ENCODE data around the gene SOWAHC.

- TF ChIP-seq POLR2A (IDR thresholded peaks at IDR 0.05): no peak
- TF ChIP-seq CTCF (IDR thresholded peaks at IDR 0.05): no peak
- no peak for TF ChIP-seq POLR2AphosphoS5 (IDR thresholded peaks at IDR 0.05; ENCODE audit: insufficient read depth in 1 of 2, low read depth in 1 of 2)
Observed at GRCh38 chr2:109659396-109660045, 45.4 kb downstream of the SOWAHC start.
